ENCODE data around the gene ST6GALNAC4.

ST6GALNAC4 gene

GRCh38 chr9:127910613-127911205 is 6.1 kb downstream of the ST6GALNAC4 start:
- peak; percentile 36 for DNase-seq

GRCh38 chr9:127909839-127910273 is 7.0 kb downstream of the ST6GALNAC4 start:
- no peak for DNase-seq

- DNase-seq, result no peak
These were observed 8.2 kb downstream of the ST6GALNAC4 start for GRCh38 chr9:127908660-127908926.

- DNase-seq, result no peak
These were observed 8.8 kb downstream of the ST6GALNAC4 start for GRCh38 chr9:127907867-127908659.

- DNase-seq, result peak; percentile 80
These were observed 11.1 kb downstream of the ST6GALNAC4 start for GRCh38 chr9:127905788-127906191.

GRCh38 chr9:127905004-127905728 is 11.7 kb downstream of the ST6GALNAC4 start:
- DNase-seq, result peak; percentile 73

GRCh38 chr9:127904561-127905003 is 12.3 kb downstream of the ST6GALNAC4 start:
- DNase-seq, result no peak

- DNase-seq, result peak; percentile 75
These were observed 13.0 kb downstream of the ST6GALNAC4 start for GRCh38 chr9:127903557-127904475.

GRCh38 chr9:127899128-127899943 is 17.5 kb downstream of the ST6GALNAC4 start, which contains the start of gene ST6GALNAC6:
Gene ST6GALNAC6, minus strand, starts transcription at chr9:127899603. Its CDS starts 1,622 bp downstream, at chr9:127897981.
- DNase-seq, result peak; percentile 75

- DNase-seq, result no peak
These were observed 18.3 kb downstream of the ST6GALNAC4 start for GRCh38 chr9:127898433-127899127.

- DNase-seq, result peak; percentile 29
These were observed 19.6 kb downstream of the ST6GALNAC4 start for GRCh38 chr9:127897193-127897692.

- DNase-seq, result no peak
These were observed 20.2 kb downstream of the ST6GALNAC4 start for GRCh38 chr9:127896395-127897192.

- no peak for DNase-seq
These were observed 21.0 kb downstream of the ST6GALNAC4 start for GRCh38 chr9:127895811-127896210.

GRCh38 chr9:127893392-127893791 is 23.4 kb downstream of the ST6GALNAC4 start:
- DNase-seq, result no peak

GRCh38 chr9:127892831-127893230 is 24.0 kb downstream of the ST6GALNAC4 start:
- no peak for DNase-seq

GRCh38 chr9:127890053-127890452 is 26.8 kb downstream of the ST6GALNAC4 start:
- DNase-seq, result no peak

GRCh38 chr9:127887792-127888191 is 29.0 kb downstream of the ST6GALNAC4 start:
- DNase-seq, result no peak

GRCh38 chr9:127886401-127886972 is 30.4 kb downstream of the ST6GALNAC4 start:
- no peak for DNase-seq

- no peak for DNase-seq
These were observed 31.1 kb downstream of the ST6GALNAC4 start for GRCh38 chr9:127885508-127886281.

All from CD4-positive, alpha-beta T cell treated with Interleukin-21 for 1 hour (primary cell).